Ovary (tissue), 3 donors: ENCODE results near the gene PHAF1.

Source experiments
- CTCF ChIP-seq, 3 donors: fragments of 450-650 bp in 2 of 3; fragments of 200-600 bp in 1 of 3; IDR thresholded peaks; one replicate each; pipeline versions ENCODE4 v1.5.1 to v1.8.0; 2016 to 2022; ENCODE audit warnings: antibody characterized with exemption in 3 of 3, mild to moderate bottlenecking in 1 of 3
- POLR2A ChIP-seq: fragments of 450-650 bp; IDR thresholded peaks from one replicate; pipeline ENCODE4 v1.6.1; 2017; ENCODE audit warnings: antibody characterized with exemption, mild to moderate bottlenecking, moderate library complexity
- donor health status: DM: no; HTN: no; CAD: no.

- no peak for TF ChIP-seq CTCF (IDR thresholded peaks at IDR 0.05)
- no peak for TF ChIP-seq POLR2A
Measured at GRCh38 chr16:67170168-67170948, 60.6 kb downstream of the PHAF1 start, which contains the start of gene NOL3.
